NCI-H1092 treated with DMSO at 0.1 percent for 48 hours (cell line): ENCODE data around the gene CLCN2.
A peak's percentile ranks its signal among the peaks of the same experiment; 100 is the strongest.

Experiments used
- DNase-seq: peaks from one replicate; lab custom pipeline; 2025; lab: John Stamatoyannopoulos, UW

Gene CLCN2

GRCh38 chr3:184380627-184381260 lies 19.3 kb upstream of the CLCN2 start:
- no peak for DNase-seq

GRCh38 chr3:184380185-184380626 lies 18.8 kb upstream of the CLCN2 start:
- no peak for DNase-seq

- no peak for DNase-seq
Measured at GRCh38 chr3:184379358-184380184, 18.2 kb upstream of the CLCN2 start, which contains the start of gene CHRD. Gene CHRD, plus strand, starts transcription at chr3:184380054. Its CDS starts 265 bp downstream, at chr3:184380319.

GRCh38 chr3:184378651-184379357 lies 17.4 kb upstream of the CLCN2 start:
- no peak for DNase-seq

GRCh38 chr3:184377882-184378445 lies 16.6 kb upstream of the CLCN2 start, which contains the start of gene THPO:
Gene THPO, minus strand, starts transcription at chr3:184378207. Its CDS starts 1,948 bp downstream, at chr3:184376259.
- DNase-seq: no peak

- no peak for DNase-seq
Measured at GRCh38 chr3:184377374-184377773, 16.0 kb upstream of the CLCN2 start.

GRCh38 chr3:184375747-184376461 lies 14.5 kb upstream of the CLCN2 start:
- no peak for DNase-seq

- DNase-seq: no peak
Measured at GRCh38 chr3:184373422-184373821, 12.0 kb upstream of the CLCN2 start.

GRCh38 chr3:184372911-184373310 lies 11.5 kb upstream of the CLCN2 start:
- DNase-seq: no peak

GRCh38 chr3:184372296-184372821 lies 11.0 kb upstream of the CLCN2 start:
- no peak for DNase-seq

GRCh38 chr3:184371570-184372018 lies 10.2 kb upstream of the CLCN2 start:
- peak; percentile 92 for DNase-seq

GRCh38 chr3:184368586-184369183 lies 7.3 kb upstream of the CLCN2 start:
- no peak for DNase-seq

GRCh38 chr3:184368116-184368515 lies 6.7 kb upstream of the CLCN2 start:
- DNase-seq: no peak

GRCh38 chr3:184366619-184367289 lies 5.3 kb upstream of the CLCN2 start:
- no peak for DNase-seq

- peak; percentile 97 for DNase-seq
Measured at GRCh38 chr3:184362668-184363546, 1.5 kb upstream of the CLCN2 start.

- DNase-seq: no peak
Measured at GRCh38 chr3:184361932-184362667, 695 bp upstream of the CLCN2 start.

- DNase-seq: no peak
Measured at GRCh38 chr3:184360929-184361531, 375 bp downstream of the CLCN2 start.
